GM21723 (cell line): ENCODE measurements around the gene MLLT1.

Experiments
- ATAC-seq: cut with Tn5 transposase; IDR thresholded peaks from one replicate; pipeline ENCODE4 v1.9.1; 2021; ENCODE audit warnings: mild to moderate bottlenecking, moderate library complexity; ENCODE audit not compliant: unreplicated experiment

Gene MLLT1

GRCh38 chr19:6236310-6237291 is 43.2 kb downstream of the MLLT1 start:
- no peak for ATAC-seq

- ATAC-seq, result no peak
Observed at GRCh38 chr19:6235031-6235951, 44.5 kb downstream of the MLLT1 start.

- no peak for ATAC-seq
Observed at GRCh38 chr19:6234527-6234926, 45.2 kb downstream of the MLLT1 start.

GRCh38 chr19:6233827-6234511 is 45.8 kb downstream of the MLLT1 start:
- no peak for ATAC-seq

GRCh38 chr19:6233056-6233826 is 46.5 kb downstream of the MLLT1 start:
- no peak for ATAC-seq

GRCh38 chr19:6232601-6233055 is 47.1 kb downstream of the MLLT1 start:
- ATAC-seq, result no peak

GRCh38 chr19:6230991-6231448 is 48.8 kb downstream of the MLLT1 start:
- ATAC-seq, result no peak

GRCh38 chr19:6229951-6230712 is 49.6 kb downstream of the MLLT1 start:
- ATAC-seq, result no peak

- no peak for ATAC-seq
Observed at GRCh38 chr19:6229216-6229913, 50.4 kb downstream of the MLLT1 start.

GRCh38 chr19:6228551-6229215 is 51.1 kb downstream of the MLLT1 start:
- no peak for ATAC-seq

- ATAC-seq, result no peak
Observed at GRCh38 chr19:6227936-6228325, 51.8 kb downstream of the MLLT1 start.

- no peak for ATAC-seq
Observed at GRCh38 chr19:6227156-6227935, 52.4 kb downstream of the MLLT1 start.

- no peak for ATAC-seq
Observed at GRCh38 chr19:6226444-6227155, 53.2 kb downstream of the MLLT1 start.

GRCh38 chr19:6226012-6226411 is 53.8 kb downstream of the MLLT1 start:
- ATAC-seq, result no peak

GRCh38 chr19:6225232-6225865 is 54.4 kb downstream of the MLLT1 start:
- ATAC-seq, result no peak

GRCh38 chr19:6224308-6224675 is 55.5 kb downstream of the MLLT1 start:
- ATAC-seq, result no peak
